NB4 (cell line): ENCODE measurements around the gene GPATCH2L.

Experiments used
- DNase-seq: peaks from one replicate; pipeline ENCODE4 v3.0.0; 2010; ENCODE audit warnings: low read depth
- H3K4me3 ChIP-seq: one replicate; pipeline ENCODE4 v1.5.1; 2011; ENCODE audit warnings: mild to moderate bottlenecking, low read depth, low read length, moderate library complexity
- MAX ChIP-seq: IDR thresholded peaks from 2 replicates; pipeline ENCODE4 v1.6.1; 2011; ENCODE audit warnings: low read depth, low read length
- MYC ChIP-seq: IDR thresholded peaks from 2 replicates; pipeline ENCODE4 v1.6.1; 2011; ENCODE audit warnings: low read depth, low read length
- POLR2A ChIP-seq: IDR thresholded peaks from 2 replicates; pipeline ENCODE4 v1.6.1; 2011; ENCODE audit warnings: mild to moderate bottlenecking; ENCODE audit not compliant: insufficient read length; ENCODE audit errors: extremely low read depth
- TF ChIP-seq, protein P1 (sequence below): IDR thresholded peaks from one replicate; pipeline ENCODE4 v1.5.1; 2012; ENCODE audit warnings: low read depth, low read length

The GPATCH2L gene

DNA sequence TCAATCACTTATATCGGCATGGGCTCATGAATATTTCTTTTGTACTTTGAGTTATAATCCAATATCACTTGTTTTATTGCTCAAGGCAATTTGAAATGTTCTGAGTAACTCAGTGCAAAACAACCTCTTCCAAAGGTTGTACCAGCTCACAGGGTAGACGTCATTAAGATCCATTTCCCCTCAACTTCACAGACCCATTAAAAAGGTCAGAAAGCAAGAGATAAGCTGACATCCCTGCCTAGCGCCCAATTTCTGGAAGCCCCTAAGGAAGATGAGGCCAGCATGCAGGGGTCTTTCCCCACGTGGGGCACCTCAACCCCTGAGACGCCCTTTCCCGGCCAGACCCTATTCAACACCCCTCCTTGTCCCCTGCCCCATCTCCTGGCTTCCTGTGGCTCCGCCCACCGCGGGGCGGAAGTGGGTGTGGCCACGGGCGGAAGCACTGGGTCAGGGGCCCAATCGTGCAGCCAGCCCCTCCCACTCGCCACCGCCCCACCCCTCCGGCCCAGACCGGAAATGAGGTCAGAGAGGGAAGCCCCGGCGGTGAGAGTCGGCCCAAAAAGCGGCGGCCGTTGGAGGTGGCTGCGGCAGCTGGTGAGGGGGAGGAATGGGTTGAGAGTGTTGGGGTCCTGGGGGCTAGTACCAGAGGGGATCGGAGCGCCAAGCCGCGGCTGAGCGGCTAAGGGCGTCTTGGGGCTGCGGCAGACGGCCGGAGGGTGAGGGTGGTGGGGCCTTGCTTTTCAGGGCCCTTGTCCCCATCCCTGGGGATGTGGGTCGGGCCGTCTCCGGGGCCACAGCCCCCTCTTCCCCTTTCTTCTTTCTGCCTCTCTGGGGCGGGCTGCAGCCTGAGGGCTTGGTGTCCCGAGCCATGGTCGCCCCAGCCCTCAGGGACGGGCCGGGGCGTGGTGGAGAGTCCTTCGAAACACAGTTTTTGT is at the start of gene GPATCH2L:
Gene GPATCH2L, plus strand, starts transcription at position 525 of the 935 bp plus-strand sequence. CDS start 2,442 bp downstream, outside the sequence.
- TF ChIP-seq MAX: peak; percentile 58
- peak; percentile 61 for TF ChIP-seq POLR2A
- TF ChIP-seq, protein P1, sequence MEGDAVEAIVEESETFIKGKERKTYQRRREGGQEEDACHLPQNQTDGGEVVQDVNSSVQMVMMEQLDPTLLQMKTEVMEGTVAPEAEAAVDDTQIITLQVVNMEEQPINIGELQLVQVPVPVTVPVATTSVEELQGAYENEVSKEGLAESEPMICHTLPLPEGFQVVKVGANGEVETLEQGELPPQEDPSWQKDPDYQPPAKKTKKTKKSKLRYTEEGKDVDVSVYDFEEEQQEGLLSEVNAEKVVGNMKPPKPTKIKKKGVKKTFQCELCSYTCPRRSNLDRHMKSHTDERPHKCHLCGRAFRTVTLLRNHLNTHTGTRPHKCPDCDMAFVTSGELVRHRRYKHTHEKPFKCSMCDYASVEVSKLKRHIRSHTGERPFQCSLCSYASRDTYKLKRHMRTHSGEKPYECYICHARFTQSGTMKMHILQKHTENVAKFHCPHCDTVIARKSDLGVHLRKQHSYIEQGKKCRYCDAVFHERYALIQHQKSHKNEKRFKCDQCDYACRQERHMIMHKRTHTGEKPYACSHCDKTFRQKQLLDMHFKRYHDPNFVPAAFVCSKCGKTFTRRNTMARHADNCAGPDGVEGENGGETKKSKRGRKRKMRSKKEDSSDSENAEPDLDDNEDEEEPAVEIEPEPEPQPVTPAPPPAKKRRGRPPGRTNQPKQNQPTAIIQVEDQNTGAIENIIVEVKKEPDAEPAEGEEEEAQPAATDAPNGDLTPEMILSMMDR: no peak
- TF ChIP-seq MYC: 0 out of 2 replicates have a peak, but pooled peaks have one; percentile 12
- peak; percentile 92 for DNase-seq
- peak within 1 kb of the TSS; percentile 89 for H3K4me3 ChIP-seq

- no peak overlapping the region for H3K4me3 ChIP-seq
- no peak for DNase-seq
- TF ChIP-seq MAX (no peak), POLR2A (no peak), MYC (no peak)
- TF ChIP-seq, protein P1: no peak
Observed at GRCh38 chr14:76104802-76105355, 46.8 kb upstream of the GPATCH2L start.

GRCh38 chr14:76106188-76106587 is 45.5 kb upstream of the GPATCH2L start:
- H3K4me3 ChIP-seq: no peak overlapping the region
- TF ChIP-seq POLR2A (no peak), MYC (no peak), MAX (no peak)
- TF ChIP-seq, protein P1: no peak
- DNase-seq: no peak

DNA sequence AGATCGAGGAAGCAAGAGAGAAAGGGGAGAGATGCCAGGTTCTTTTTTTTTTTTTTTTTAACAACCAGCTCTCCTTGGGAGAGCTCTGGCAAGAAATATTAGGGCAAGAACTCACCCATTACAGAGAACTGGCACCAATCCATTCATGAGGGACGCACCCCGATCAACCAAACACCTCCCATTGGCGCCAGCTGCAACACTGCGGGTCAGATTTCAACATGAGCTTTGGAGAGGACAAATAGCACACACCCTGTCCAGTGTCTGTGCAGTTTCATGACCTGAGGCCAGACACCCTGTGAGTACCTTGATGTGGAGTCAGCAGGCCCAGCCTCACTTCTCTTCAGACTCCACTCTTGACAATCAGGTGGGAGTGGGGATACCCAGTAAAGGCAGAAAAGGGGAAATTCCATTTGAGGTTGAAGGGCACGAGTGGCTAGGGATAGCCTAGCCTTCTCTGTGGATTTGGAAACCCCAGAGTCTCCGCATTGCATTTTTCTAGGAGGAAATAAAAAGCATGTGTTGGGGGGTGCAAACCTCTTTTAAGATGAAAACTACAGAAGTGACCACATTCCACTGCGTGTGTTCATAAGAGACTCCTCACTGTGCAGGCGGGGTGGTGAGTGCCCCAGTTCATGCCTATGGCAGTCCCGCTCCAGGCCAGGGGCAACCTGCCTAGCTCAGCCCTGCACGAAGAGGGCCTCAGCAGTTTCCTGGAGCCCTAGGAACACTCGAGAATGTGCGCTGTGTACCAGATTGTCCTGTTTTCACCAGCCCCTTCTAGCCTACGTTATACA is 42.4 kb upstream of the GPATCH2L start:
- TF ChIP-seq, protein P1: no peak
- TF ChIP-seq MYC (no peak), MAX (no peak), POLR2A (no peak)
- no peak for DNase-seq
- no peak overlapping the region for H3K4me3 ChIP-seq

DNA sequence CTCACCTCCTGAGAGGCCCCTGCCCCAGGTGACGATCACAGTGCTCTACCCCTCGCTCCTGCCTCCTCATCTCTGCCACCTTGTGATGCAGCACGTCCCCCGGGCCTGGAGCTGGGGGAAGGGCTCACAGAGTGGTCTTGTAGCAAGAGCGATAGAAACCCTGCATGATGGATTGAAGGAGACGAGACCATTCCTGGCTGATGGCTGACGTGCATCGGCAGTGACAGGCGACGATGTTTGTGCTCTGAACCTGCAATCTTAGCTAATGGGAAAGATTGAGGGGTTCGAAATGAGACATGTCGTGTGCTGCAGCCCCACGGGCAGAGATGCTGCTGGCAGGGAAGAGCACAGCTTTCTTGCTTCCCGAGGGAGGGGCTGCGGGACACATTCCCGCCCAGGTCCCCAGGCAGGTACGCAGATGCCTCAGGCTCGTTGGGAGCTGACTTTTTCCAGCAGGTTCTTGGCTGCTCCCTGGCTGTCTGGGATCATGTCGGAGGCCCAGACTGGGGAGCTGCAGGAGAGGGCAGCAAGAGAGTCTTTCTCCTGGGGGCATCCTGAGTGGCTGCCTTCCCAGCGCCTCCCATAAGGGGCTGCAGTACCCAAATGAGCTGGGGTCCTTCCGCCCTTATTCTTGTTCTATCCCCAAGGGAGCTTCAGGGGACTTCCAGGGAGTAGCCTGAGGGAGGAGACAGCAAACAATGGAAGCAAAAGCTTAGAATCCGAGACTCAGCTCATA is 38.7 kb upstream of the GPATCH2L start:
- TF ChIP-seq, protein P1: no peak
- no peak for TF ChIP-seq MYC
- no peak for TF ChIP-seq MAX
- TF ChIP-seq POLR2A: no peak
- DNase-seq: no peak
- no peak overlapping the region for H3K4me3 ChIP-seq
